Body of pancreas (tissue), 4 donors: ENCODE results near the gene HMCN2.

Experiments used
- POLR2A ChIP-seq, 3 donors: fragments of 450-650 bp; IDR thresholded peaks; one replicate each; pipeline ENCODE4 v1.6.1; 2016; ENCODE audit warnings: antibody characterized with exemption in 3 of 3, mild to moderate bottlenecking in 2 of 3
- TF ChIP-seq, protein P1 (sequence below), 7 experiments: fragments of 450-650 bp in 4 of 7; fragments of 200-600 bp in 3 of 7; sonication (generic) in 3 of 7; IDR thresholded peaks; one replicate each; pipeline ENCODE4 v1.5.1; 2016 to 2019; ENCODE audit warnings: antibody characterized with exemption in 7 of 7

- TF ChIP-seq, protein P1, sequence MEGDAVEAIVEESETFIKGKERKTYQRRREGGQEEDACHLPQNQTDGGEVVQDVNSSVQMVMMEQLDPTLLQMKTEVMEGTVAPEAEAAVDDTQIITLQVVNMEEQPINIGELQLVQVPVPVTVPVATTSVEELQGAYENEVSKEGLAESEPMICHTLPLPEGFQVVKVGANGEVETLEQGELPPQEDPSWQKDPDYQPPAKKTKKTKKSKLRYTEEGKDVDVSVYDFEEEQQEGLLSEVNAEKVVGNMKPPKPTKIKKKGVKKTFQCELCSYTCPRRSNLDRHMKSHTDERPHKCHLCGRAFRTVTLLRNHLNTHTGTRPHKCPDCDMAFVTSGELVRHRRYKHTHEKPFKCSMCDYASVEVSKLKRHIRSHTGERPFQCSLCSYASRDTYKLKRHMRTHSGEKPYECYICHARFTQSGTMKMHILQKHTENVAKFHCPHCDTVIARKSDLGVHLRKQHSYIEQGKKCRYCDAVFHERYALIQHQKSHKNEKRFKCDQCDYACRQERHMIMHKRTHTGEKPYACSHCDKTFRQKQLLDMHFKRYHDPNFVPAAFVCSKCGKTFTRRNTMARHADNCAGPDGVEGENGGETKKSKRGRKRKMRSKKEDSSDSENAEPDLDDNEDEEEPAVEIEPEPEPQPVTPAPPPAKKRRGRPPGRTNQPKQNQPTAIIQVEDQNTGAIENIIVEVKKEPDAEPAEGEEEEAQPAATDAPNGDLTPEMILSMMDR (IDR thresholded peaks at IDR 0.05) = no peak
- TF ChIP-seq POLR2A (IDR thresholded peaks at IDR 0.05) = no peak
Observed at GRCh38 chr9:130341839-130342713, 76.5 kb downstream of the HMCN2 start.
